Stimulated activated CD4-positive, alpha-beta T cell treated with anti-CD3 and anti-CD28 coated beads, Interleukin-1b, Interleukin-23, amount 100 ng/mL, for 1 hour (primary cell): ENCODE measurements around the gene INTS6.

ENCODE experiments used
- DNase-seq, 2 donors: peaks; one replicate each; pipeline ENCODE4 v3.0.0-alpha.2; 2020; ENCODE audit warnings: low read depth in 2 of 2

INTS6 gene

GRCh38 chr13:51318876-51319275 is 134.0 kb downstream of the INTS6 start:
- DNase-seq: no peak

GRCh38 chr13:51318015-51318414 is 134.8 kb downstream of the INTS6 start:
- DNase-seq: no peak

- no peak for DNase-seq
These were observed 135.6 kb downstream of the INTS6 start for GRCh38 chr13:51317262-51317661.

- no peak for DNase-seq
These were observed 139.2 kb downstream of the INTS6 start for GRCh38 chr13:51313619-51314018.

GRCh38 chr13:51311957-51312520 is 140.8 kb downstream of the INTS6 start:
- DNase-seq: no peak
